ENCODE data around the gene SMARCAL1. TPM values are rescaled to one million over a fixed set of nuclear protein-coding genes. Genes with fewer than 3 reads are reported as not detected.
A peak's percentile ranks its signal among the peaks of the same experiment; 100 is the strongest.

Gene SMARCAL1
- total RNA-seq, 1 donor = 20.3 TPM

- no peak for DNase-seq (ENCODE audit: low read depth)
- TF ChIP-seq CTCF (IDR thresholded peaks at IDR 0.05; ENCODE audit: insufficient read depth, low read depth, low read length) = no peak
- no peak overlapping the region for H3K4me3 ChIP-seq (ENCODE audit: low read depth, low read length)
These were observed 57.4 kb downstream of the SMARCAL1 start for GRCh38 chr2:216469661-216470060.

GRCh38 chr2:216473187-216473586, 60.9 kb downstream of the SMARCAL1 start:
- no peak overlapping the region for H3K4me3 ChIP-seq (ENCODE audit: low read depth, low read length)
- no peak for DNase-seq (ENCODE audit: low read depth)
- no peak for TF ChIP-seq CTCF (IDR thresholded peaks at IDR 0.05; ENCODE audit: insufficient read depth, low read depth, low read length)

GRCh38 chr2:216474925-216475670, 62.8 kb downstream of the SMARCAL1 start:
- H3K4me3 ChIP-seq (ENCODE audit: low read depth, low read length) = no peak overlapping the region
- TF ChIP-seq CTCF (IDR thresholded peaks at IDR 0.05; ENCODE audit: insufficient read depth, low read depth, low read length) = no peak
- DNase-seq (ENCODE audit: low read depth) = no peak

- no peak for DNase-seq (ENCODE audit: low read depth)
- TF ChIP-seq CTCF (IDR thresholded peaks at IDR 0.05; ENCODE audit: insufficient read depth, low read depth, low read length) = no peak
- no peak overlapping the region for H3K4me3 ChIP-seq (ENCODE audit: low read depth, low read length)
These were observed 63.5 kb downstream of the SMARCAL1 start for GRCh38 chr2:216475767-216476166.

GRCh38 chr2:216477283-216478035, 65.2 kb downstream of the SMARCAL1 start:
- no peak overlapping the region for H3K4me3 ChIP-seq (ENCODE audit: low read depth, low read length)
- no peak for TF ChIP-seq CTCF (IDR thresholded peaks at IDR 0.05; ENCODE audit: insufficient read depth, low read depth, low read length)
- no peak for DNase-seq (ENCODE audit: low read depth)

GRCh38 chr2:216478151-216478550, 65.9 kb downstream of the SMARCAL1 start:
- TF ChIP-seq CTCF (IDR thresholded peaks at IDR 0.05; ENCODE audit: insufficient read depth, low read depth, low read length) = no peak
- H3K4me3 ChIP-seq (ENCODE audit: low read depth, low read length) = no peak overlapping the region
- peak; percentile 48 for DNase-seq (ENCODE audit: low read depth)

All from fibroblast of villous mesenchyme (primary cell).